ENCODE measurements around the gene C7. TPM values are rescaled to one million over a fixed set of nuclear protein-coding genes. Genes with fewer than 3 reads are reported as not detected.

C7 gene
- total RNA-seq, 4 donors from 2014 or later: 0.98 to 5.7 (median 4.5) TPM

GRCh38 chr5:40984884-40985283, 75.6 kb downstream of the C7 start:
- intact Hi-C loops (cut with DNase I; ENCODE audit: low total_unique reads) (no loop called here), in situ Hi-C loops (cut with MboI; ENCODE audit: low sequenced_read_pairs in 4 of 4) (no loop called here)
- TF ChIP-seq POLR2A (IDR thresholded peaks at IDR 0.05) (no peak), CTCF (IDR thresholded peaks at IDR 0.05 in 4 of 5, conservative IDR thresholded peaks at IDR 0.05 in 1 of 5) (no peak)

GRCh38 chr5:40985501-40985900, 76.2 kb downstream of the C7 start:
- TF ChIP-seq CTCF (IDR thresholded peaks at IDR 0.05 in 4 of 5, conservative IDR thresholded peaks at IDR 0.05 in 1 of 5) (no peak), POLR2A (IDR thresholded peaks at IDR 0.05) (no peak)
- ATAC-seq (no peak), DNase-seq (no peak)
- Histone ChIP-seq H3K27ac (no peak overlapping the region), H3K27me3 (no peaks in the 10 kb centered on the region), H3K4me1 (no peaks in the 10 kb centered on the region), H3K36me3 (no peaks in the 10 kb centered on the region), H3K4me3 (no peak overlapping the region), H3K9me3 (no peaks in the 10 kb centered on the region)
- in situ Hi-C loops (cut with MboI; ENCODE audit: low sequenced_read_pairs in 4 of 4) (no loop called here), intact Hi-C loops (cut with DNase I; ENCODE audit: low total_unique reads) (no loop called here)

More at GRCh38 chr5:40984884-40985283, 75.6 kb downstream of the C7 start:
- DNase-seq (no peak), ATAC-seq (no peak)
- Histone ChIP-seq H3K9me3 (no peaks in the 10 kb centered on the region), H3K4me3 (no peak overlapping the region), H3K27me3 (no peaks in the 10 kb centered on the region), H3K36me3 (no peaks in the 10 kb centered on the region), H3K27ac (no peak overlapping the region), H3K4me1 (no peaks in the 10 kb centered on the region)

GRCh38 chr5:40986666-40987065, 77.4 kb downstream of the C7 start:
- no peak overlapping the region for H3K4me3 ChIP-seq
- ATAC-seq: no peak
- no peak for TF ChIP-seq CTCF (IDR thresholded peaks at IDR 0.05 in 4 of 5, conservative IDR thresholded peaks at IDR 0.05 in 1 of 5)
- no peaks in the 10 kb centered on the region for H3K4me1 ChIP-seq
- H3K27ac ChIP-seq: no peak overlapping the region
- intact Hi-C loops (cut with DNase I; ENCODE audit: low total_unique reads): no loop called here
- DNase-seq: no peak
- H3K9me3 ChIP-seq: no peaks in the 10 kb centered on the region
- no peaks in the 10 kb centered on the region for H3K36me3 ChIP-seq
- no peaks in the 10 kb centered on the region for H3K27me3 ChIP-seq
- in situ Hi-C loops (cut with MboI; ENCODE audit: low sequenced_read_pairs in 4 of 4): no loop called here

- ATAC-seq (no peak), DNase-seq (no peak)
- TF ChIP-seq CTCF (IDR thresholded peaks at IDR 0.05 in 4 of 5, conservative IDR thresholded peaks at IDR 0.05 in 1 of 5) (no peak), POLR2A (IDR thresholded peaks at IDR 0.05) (no peak)
- no peak overlapping the region for H3K27ac ChIP-seq
- H3K27me3 ChIP-seq: no peaks in the 10 kb centered on the region
- no peaks in the 10 kb centered on the region for H3K36me3 ChIP-seq
- H3K4me3 ChIP-seq: no peak overlapping the region
- peaks cover 0 to 4% of the 10 kb centered on the region in 2 donors for H3K4me1 ChIP-seq
- H3K9me3 ChIP-seq: no peaks in the 10 kb centered on the region
- in situ Hi-C loops (cut with MboI; ENCODE audit: low sequenced_read_pairs in 4 of 4): no loop called here
- intact Hi-C loops (cut with DNase I; ENCODE audit: low total_unique reads): no loop called here
Measured at GRCh38 chr5:40987349-40987748, 78.1 kb downstream of the C7 start.

All from gastrocnemius medialis (tissue), 4 donors.